Nephron (organoid): ENCODE data around the gene FAM83C.

Experiments used
- H3K27ac Mint-ChIP-seq, 3 experiments: 2 replicates each; pipeline ENCODE4 v1.8.0; 2020; ENCODE audit warnings: mixed read lengths in 3 of 3, mild to moderate bottlenecking in 2 of 3, moderate library complexity in 1 of 3
- H3K27me3 Mint-ChIP-seq: 2 replicates; pipeline ENCODE4 v1.8.0; 2021; ENCODE audit warnings: low read depth, mild to moderate bottlenecking, moderate library complexity, mixed read lengths
- H3K36me3 Mint-ChIP-seq: 2 replicates; pipeline ENCODE4 v1.8.0; 2020; ENCODE audit warnings: low read depth, mixed read lengths
- H3K4me1 Mint-ChIP-seq: 2 replicates; pipeline ENCODE4 v1.8.0; 2020; ENCODE audit warnings: mixed read lengths
- H3K4me3 Mint-ChIP-seq, 3 experiments: 2 replicates each; pipeline ENCODE4 v1.8.0; 2020; ENCODE audit warnings: mild to moderate bottlenecking in 3 of 3, mixed read lengths in 3 of 3, moderate library complexity in 2 of 3
- H3K9me3 Mint-ChIP-seq: 2 replicates; pipeline ENCODE4 v1.8.0; 2020; ENCODE audit warnings: mixed read lengths
- TF ChIP-seq, protein P1 (sequence below), 3 experiments: fragments of 200-600 bp; sonication (generic); IDR thresholded peaks; one replicate each; pipeline ENCODE4 v1.5.0; 2021; ENCODE audit warnings: antibody characterized with exemption in 3 of 3; ENCODE audit not compliant: unreplicated experiment in 3 of 3

FAM83C gene

DNA sequence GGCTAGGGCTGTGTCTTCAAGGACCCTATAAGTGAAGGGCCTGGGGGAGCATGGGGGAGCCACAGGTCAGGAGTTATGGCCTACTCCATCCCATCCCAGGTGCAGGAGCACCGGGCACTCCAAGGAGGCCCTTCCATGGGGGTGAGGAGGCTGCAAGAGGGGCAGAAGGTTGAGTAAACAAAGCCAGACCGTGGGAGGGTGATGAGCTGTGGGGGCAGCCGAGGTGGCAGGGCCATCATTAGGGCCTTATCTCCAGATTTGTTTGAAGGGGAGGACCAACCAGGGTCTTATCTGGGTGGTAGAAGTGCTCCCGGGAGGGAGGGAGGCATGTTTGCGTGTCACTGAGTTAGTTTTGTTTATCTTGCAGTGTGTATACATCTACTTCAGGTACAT is 2.1 kb upstream of the FAM83C start:
- H3K36me3 Mint-ChIP-seq: no peaks in the 10 kb centered on the region
- H3K9me3 Mint-ChIP-seq: no peaks in the 10 kb centered on the region
- peaks cover 27% of the 10 kb centered on the region for H3K27me3 Mint-ChIP-seq
- H3K27ac Mint-ChIP-seq: no peak overlapping the region
- no peaks in the 10 kb centered on the region for H3K4me1 Mint-ChIP-seq
- TF ChIP-seq, protein P1, sequence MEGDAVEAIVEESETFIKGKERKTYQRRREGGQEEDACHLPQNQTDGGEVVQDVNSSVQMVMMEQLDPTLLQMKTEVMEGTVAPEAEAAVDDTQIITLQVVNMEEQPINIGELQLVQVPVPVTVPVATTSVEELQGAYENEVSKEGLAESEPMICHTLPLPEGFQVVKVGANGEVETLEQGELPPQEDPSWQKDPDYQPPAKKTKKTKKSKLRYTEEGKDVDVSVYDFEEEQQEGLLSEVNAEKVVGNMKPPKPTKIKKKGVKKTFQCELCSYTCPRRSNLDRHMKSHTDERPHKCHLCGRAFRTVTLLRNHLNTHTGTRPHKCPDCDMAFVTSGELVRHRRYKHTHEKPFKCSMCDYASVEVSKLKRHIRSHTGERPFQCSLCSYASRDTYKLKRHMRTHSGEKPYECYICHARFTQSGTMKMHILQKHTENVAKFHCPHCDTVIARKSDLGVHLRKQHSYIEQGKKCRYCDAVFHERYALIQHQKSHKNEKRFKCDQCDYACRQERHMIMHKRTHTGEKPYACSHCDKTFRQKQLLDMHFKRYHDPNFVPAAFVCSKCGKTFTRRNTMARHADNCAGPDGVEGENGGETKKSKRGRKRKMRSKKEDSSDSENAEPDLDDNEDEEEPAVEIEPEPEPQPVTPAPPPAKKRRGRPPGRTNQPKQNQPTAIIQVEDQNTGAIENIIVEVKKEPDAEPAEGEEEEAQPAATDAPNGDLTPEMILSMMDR (IDR thresholded peaks at IDR 0.05; ENCODE audit: unreplicated experiment in 3 of 3): no peak
- no peak overlapping the region for H3K4me3 Mint-ChIP-seq

DNA sequence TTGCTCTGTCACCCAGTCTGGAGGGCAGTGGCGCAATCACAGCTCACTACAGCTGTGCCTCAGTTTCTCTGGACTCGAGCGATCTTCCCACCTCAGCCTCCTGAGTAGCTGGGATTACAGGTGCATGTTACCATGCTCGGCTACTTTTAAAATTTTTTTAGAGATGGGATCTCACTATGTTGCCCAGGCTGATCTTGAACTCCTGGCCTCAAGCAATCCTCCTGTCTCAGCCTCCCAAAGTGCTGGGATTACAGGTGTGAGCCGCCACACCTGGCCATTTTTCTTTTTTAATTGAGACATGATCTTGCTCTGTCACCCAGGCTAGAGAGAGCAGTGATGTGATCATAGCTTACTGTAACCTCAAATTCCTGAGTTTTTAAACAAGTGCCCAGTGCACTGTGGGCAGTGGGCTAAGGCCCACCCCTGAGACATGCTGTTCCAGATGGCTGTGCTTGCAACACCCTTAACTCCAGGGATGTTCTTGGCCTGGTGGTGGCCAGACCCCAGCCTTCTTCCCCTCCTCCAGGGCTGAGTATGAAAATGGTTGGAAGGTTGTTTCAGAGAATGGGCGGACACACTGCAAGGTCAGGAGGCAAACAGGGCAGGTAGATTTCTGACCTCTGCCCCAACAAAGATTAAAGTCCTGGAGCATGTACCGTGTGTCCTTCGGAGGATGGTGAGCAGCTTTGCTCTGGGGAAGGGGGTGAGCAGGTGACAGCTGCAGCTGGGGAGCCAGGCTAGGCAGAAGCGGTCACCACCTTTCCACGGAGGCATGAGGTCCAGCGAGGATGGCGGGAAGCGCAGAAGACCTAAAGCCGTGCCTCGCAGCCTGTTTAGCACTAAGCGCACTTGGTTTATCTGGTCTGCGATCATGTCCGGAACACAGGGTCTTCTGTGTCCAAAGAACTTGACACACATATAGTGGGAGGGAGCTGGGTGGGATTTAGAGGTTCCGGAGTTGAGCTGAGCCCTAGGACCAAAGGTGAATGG is 1.4 kb upstream of the FAM83C start:
- Mint-ChIP-seq H3K4me3 (no peak overlapping the region), H3K36me3 (no peaks in the 10 kb centered on the region), H3K27ac (no peak overlapping the region), H3K9me3 (no peaks in the 10 kb centered on the region), H3K27me3 (peaks cover 22% of the 10 kb centered on the region), H3K4me1 (no peaks in the 10 kb centered on the region)
- TF ChIP-seq, protein P1 (IDR thresholded peaks at IDR 0.05; ENCODE audit: unreplicated experiment in 3 of 3): no peak

DNA sequence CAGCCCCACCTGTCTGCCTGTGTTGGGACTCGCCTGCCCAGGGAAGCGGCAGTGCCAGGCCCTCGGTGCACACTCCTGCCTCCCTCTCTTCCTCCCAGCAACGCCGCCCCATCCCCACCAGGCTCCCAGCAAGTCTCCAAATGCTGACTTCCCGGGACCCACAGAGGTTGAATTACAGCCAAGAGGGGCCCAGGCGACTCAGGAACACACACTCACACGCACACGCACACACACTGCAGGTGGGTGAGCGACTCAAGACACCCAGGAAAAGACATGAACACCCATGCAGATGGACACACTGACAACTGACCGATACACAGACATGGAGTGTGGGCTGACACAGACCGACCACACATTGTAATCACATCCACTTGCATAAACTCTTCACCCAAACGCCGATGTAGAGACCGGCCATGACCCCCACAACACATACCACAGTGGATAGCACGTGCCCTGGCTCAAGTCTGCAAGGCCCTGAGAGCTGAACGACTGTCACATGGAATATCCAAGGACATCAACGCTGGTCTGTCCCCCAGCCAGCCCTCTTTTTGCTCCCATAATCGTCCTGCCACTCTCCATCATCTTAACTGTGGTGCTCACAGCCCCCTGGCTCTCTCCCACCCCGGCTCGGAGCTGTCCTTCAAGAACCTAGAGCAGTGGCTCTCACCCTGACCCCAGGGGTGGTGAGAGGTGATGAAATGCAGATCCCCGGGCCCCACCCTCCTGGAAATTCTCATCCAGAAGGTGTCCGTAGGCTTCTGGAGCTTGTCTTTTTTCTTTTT is 470 bp upstream of the FAM83C start:
- H3K9me3 Mint-ChIP-seq: no peaks in the 10 kb centered on the region
- no peaks in the 10 kb centered on the region for H3K36me3 Mint-ChIP-seq
- TF ChIP-seq, protein P1 (IDR thresholded peaks at IDR 0.05; ENCODE audit: unreplicated experiment in 3 of 3): no peak
- H3K27me3 Mint-ChIP-seq: peaks cover 22% of the 10 kb centered on the region
- H3K4me3 Mint-ChIP-seq: no peak overlapping the region
- no peak overlapping the region for H3K27ac Mint-ChIP-seq
- H3K4me1 Mint-ChIP-seq: no peaks in the 10 kb centered on the region

DNA sequence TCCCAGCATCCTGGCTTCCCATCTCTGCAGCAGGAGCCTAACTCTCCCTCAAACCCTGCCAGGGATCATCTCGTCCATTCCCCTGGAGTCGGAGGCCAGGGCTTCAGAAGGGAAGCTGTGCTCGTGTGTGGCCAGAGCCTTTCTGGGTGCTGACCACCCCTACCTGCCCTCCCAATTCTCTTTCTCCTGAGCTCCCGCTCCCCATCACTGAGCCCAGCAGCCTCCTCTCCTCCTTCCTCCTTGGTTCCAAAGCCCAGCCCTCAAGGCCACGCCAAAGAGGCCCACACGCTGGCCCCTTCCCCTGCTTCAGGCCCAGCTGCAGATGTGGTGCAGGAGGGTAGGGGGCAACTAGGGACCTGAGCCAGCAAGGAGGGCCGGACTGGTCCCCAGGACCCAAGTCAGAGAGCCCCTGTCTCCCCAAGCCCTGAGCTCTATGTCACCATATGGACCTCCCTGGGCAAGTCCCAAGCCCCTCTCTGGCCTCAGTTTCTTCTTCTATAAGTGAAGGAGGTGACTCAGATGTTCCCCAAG is 1.3 kb downstream of the FAM83C start:
- no peaks in the 10 kb centered on the region for H3K36me3 Mint-ChIP-seq
- peaks cover 18% of the 10 kb centered on the region for H3K27me3 Mint-ChIP-seq
- no peak overlapping the region for H3K4me3 Mint-ChIP-seq
- peaks cover 3% of the 10 kb centered on the region for H3K4me1 Mint-ChIP-seq
- no peaks in the 10 kb centered on the region for H3K9me3 Mint-ChIP-seq
- TF ChIP-seq, protein P1 (IDR thresholded peaks at IDR 0.05; ENCODE audit: unreplicated experiment in 3 of 3): no peak
- no peak overlapping the region for H3K27ac Mint-ChIP-seq

DNA sequence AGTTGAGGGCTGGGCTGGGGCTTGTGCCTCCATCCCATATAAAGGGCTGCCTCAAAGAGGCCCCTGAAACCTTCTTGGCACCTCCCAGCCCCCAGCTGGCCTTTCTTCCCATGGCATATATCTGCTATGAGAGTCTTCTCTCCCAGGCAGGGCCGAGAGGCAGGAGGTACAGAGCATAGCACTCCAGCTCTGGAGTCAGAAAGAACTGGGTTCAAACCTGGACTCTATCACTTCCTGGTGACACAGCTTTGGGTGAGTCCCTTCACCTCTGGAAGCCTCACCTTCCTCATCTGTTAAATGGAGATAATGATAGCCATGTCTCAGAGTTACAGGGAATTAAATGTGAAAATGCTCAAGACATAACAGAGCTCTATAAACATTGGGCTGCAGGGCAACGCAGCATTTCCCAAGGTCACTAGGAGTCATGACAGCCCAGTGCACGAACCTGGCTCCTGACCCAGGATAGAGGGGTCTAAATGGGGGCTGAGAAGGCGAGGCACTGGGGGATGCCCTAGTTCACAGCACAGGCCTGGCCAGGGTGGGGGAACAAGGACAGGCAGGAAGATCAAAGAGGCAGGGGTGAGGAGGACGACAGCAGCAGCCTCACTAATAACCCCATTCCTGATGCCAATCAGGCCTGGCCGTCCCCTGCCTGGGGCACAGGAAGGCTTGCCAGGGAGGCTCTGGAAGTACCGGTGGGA is 1.9 kb downstream of the FAM83C start:
- H3K9me3 Mint-ChIP-seq: no peaks in the 10 kb centered on the region
- H3K4me3 Mint-ChIP-seq: peak overlapping the region in 1 of 3 experiments; percentile 39
- H3K36me3 Mint-ChIP-seq: no peaks in the 10 kb centered on the region
- H3K27ac Mint-ChIP-seq: no peak overlapping the region
- H3K27me3 Mint-ChIP-seq: peaks cover 18% of the 10 kb centered on the region
- TF ChIP-seq, protein P1 (IDR thresholded peaks at IDR 0.05; ENCODE audit: unreplicated experiment in 3 of 3): no peak
- peaks cover 9% of the 10 kb centered on the region for H3K4me1 Mint-ChIP-seq
